ENCODE measurements around the gene PSMD9.

DNA sequence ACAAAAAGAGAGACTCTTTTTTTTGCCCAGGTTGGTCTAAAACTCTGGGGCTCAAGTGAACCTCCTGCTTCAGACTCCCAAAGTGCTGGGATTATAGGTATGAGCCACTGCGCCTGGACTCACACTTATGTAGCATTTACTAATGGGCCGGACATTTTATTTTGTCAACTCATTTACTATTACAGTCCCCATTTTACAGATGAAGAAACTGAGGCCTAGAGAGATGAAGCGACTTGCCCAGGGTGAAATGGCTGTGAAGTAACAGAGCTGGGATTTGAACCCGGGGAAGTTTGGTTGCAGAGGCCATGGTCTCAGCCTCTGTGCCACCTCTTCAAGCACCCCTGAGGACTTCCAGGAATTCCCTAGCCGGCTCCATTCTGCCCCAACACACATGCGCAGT, 39.4 kb upstream of the PSMD9 start:
- TF ChIP-seq RAD21 (IDR thresholded peaks at IDR 0.05; ENCODE audit: low read depth): no peak
- no peak for TF ChIP-seq CEBPB (IDR thresholded peaks at IDR 0.05)
- TF ChIP-seq, protein P1, sequence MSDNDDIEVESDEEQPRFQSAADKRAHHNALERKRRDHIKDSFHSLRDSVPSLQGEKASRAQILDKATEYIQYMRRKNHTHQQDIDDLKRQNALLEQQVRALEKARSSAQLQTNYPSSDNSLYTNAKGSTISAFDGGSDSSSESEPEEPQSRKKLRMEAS (IDR thresholded peaks at IDR 0.05): no peak
- no peak for TF ChIP-seq YY1 (IDR thresholded peaks at IDR 0.05; ENCODE audit: low read depth)
- TF ChIP-seq FOXM1 (IDR thresholded peaks at IDR 0.05; ENCODE audit: borderline replicate concordance, low read depth): no peak
- TF ChIP-seq, protein P2, sequence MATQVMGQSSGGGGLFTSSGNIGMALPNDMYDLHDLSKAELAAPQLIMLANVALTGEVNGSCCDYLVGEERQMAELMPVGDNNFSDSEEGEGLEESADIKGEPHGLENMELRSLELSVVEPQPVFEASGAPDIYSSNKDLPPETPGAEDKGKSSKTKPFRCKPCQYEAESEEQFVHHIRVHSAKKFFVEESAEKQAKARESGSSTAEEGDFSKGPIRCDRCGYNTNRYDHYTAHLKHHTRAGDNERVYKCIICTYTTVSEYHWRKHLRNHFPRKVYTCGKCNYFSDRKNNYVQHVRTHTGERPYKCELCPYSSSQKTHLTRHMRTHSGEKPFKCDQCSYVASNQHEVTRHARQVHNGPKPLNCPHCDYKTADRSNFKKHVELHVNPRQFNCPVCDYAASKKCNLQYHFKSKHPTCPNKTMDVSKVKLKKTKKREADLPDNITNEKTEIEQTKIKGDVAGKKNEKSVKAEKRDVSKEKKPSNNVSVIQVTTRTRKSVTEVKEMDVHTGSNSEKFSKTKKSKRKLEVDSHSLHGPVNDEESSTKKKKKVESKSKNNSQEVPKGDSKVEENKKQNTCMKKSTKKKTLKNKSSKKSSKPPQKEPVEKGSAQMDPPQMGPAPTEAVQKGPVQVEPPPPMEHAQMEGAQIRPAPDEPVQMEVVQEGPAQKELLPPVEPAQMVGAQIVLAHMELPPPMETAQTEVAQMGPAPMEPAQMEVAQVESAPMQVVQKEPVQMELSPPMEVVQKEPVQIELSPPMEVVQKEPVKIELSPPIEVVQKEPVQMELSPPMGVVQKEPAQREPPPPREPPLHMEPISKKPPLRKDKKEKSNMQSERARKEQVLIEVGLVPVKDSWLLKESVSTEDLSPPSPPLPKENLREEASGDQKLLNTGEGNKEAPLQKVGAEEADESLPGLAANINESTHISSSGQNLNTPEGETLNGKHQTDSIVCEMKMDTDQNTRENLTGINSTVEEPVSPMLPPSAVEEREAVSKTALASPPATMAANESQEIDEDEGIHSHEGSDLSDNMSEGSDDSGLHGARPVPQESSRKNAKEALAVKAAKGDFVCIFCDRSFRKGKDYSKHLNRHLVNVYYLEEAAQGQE (IDR thresholded peaks at IDR 0.05; ENCODE audit: low read depth): no peak
- TF ChIP-seq TEAD4 (IDR thresholded peaks at IDR 0.05): no peak
- no peak for TF ChIP-seq EGR1 (IDR thresholded peaks at IDR 0.05)
- TF ChIP-seq ZBTB7A (IDR thresholded peaks at IDR 0.05; ENCODE audit: low read depth): no peak
- TF ChIP-seq EP300 (IDR thresholded peaks at IDR 0.05; ENCODE audit: borderline replicate concordance): no peak
- TF ChIP-seq CREB1 (IDR thresholded peaks at IDR 0.05; ENCODE audit: low read depth): no peak
- no peak for TF ChIP-seq TCF12 (IDR thresholded peaks at IDR 0.05; ENCODE audit: low read depth)
- TF ChIP-seq NFIC (IDR thresholded peaks at IDR 0.05): no peak
